Fibroblast of skin of back (primary cell): ENCODE data around the gene SMIM23. TPM values are rescaled to one million over a fixed set of nuclear protein-coding genes. Genes with fewer than 3 reads are reported as not detected.

Experiments used
- DNase-seq: peaks from one replicate; pipeline ENCODE4 v3.0.0-alpha.2; 2013
- polyA plus RNA-seq, 2 experiments: library from polyadenylated mRNA; unstranded; fragments of 120-200 nt; gene quantifications; one replicate each; pipeline ENCODE4 v1.2.1, GENCODE V29; 2013; ENCODE audit not compliant: insufficient read length in 2 of 2

Gene SMIM23
- not detected for polyA plus RNA-seq (2013, experiment 1 of 2; ENCODE audit: insufficient read length)
- polyA plus RNA-seq (2013, experiment 2 of 2; ENCODE audit: insufficient read length): not detected

- DNase-seq: no peak
Measured at GRCh38 chr5:171785517-171785916, at the start of gene SMIM23. Gene SMIM23, plus strand, starts transcription at chr5:171785817. Its CDS starts 55 bp downstream, at chr5:171785872.

GRCh38 chr5:171736976-171737891 is 48.4 kb upstream of the SMIM23 start:
- no peak for DNase-seq

- DNase-seq: no peak
Measured at GRCh38 chr5:171738501-171738900, 47.1 kb upstream of the SMIM23 start.

DNA sequence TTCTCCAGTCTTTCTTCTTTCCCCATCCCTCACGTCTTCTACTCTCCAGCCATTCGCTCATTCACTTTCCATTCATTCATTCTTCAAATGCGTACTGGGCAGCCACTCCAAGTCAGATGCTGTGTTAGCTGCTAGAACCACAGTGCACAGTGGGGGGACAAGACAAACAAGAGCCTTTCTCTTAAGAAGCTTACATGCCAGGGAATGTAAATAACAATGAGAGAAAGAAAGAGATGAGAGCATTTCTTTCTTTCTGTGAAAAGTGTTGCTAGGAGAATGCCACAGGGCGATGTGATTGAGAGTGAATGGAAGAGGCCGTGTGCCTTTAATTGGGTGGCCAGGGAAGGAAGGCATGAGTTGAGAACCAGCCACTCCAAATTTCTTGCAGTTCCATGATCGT is 46.3 kb upstream of the SMIM23 start:
- no peak for DNase-seq

DNA sequence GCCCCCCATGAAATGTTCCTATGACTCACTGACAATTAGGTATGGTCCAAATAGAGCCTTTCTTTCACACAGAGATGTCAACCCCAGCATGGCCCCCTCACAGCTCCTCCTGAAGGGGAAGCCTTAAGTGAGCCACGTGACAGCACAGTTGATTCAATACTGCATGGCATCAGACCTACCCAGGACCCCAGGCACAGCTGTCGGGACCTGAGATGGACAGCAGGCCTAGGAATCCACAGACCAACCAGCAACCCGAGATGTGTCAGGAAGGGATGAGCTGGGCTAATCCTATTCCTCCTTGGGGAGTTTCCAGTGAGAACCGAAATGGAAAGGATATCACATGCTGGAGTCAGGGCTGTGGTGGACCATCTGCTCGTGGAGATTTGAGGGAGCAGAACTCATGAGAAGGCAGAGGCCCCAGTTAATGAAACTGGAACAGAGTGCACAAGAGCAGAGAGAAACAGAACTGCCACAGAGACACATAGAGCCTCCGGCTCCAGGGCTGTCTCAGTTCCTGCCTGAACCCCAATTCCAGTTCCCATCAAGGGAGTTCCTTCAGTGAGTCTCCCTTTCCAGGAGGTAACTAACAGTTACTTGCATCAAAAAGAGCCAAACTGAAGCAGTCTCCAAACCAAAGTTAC is 42.1 kb upstream of the SMIM23 start:
- no peak for DNase-seq

DNA sequence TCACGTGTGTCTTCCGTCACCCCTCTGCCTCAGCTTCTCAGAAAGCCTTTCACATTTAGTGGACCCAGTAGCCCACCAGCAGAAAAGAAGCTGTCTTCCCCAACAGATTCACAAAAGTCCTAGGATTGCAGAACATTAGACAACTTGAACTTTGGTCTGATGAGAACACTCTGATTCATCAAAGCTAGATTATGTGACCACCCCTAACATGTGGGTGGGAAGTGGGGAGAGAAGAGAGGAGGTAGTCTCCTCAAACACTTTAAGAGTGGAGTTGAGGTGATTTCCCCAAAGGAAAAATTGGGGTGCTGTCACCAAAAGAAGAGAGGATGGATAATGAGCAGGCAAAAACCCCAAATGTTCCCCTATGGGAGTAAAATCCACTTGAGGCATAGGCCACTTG is 41.4 kb upstream of the SMIM23 start:
- DNase-seq: no peak

DNA sequence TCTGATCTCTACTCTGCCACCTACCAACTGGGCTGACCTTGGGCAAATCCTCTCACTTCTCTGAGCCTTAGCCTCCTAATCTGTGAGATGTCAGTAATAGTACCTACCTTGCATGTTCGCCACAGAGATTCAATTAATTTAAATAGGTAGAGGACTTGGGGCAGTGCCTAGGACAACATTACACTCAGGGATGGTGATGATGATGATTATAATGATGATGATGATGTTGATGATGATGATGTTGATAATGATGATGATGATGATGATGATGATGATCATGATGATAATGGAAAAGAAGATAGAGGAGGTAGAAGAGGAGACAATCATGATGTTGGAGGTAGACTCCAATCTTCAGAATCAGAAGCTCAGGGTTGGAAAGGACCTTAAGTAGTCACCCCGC is 40.7 kb upstream of the SMIM23 start:
- DNase-seq: no peak

DNA sequence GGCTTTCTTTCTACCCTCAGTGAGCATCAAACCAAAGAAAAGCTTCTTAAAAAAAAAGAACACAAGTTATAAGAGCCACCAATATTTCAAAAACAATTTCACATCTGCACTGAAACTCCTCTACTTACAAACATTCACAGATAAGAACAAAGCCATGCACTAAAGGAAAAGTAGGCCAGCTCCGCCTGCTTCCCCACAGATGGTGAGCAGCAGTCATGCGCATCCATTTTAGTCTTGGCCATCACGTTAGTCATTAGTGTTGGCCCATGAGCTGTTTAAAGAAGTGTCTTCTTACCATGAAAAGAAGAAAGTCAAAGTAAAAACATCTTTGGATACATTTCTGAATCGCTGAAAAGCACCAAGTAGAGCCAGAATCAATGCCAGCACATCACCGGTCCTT is 40.0 kb upstream of the SMIM23 start:
- no peak for DNase-seq

DNA sequence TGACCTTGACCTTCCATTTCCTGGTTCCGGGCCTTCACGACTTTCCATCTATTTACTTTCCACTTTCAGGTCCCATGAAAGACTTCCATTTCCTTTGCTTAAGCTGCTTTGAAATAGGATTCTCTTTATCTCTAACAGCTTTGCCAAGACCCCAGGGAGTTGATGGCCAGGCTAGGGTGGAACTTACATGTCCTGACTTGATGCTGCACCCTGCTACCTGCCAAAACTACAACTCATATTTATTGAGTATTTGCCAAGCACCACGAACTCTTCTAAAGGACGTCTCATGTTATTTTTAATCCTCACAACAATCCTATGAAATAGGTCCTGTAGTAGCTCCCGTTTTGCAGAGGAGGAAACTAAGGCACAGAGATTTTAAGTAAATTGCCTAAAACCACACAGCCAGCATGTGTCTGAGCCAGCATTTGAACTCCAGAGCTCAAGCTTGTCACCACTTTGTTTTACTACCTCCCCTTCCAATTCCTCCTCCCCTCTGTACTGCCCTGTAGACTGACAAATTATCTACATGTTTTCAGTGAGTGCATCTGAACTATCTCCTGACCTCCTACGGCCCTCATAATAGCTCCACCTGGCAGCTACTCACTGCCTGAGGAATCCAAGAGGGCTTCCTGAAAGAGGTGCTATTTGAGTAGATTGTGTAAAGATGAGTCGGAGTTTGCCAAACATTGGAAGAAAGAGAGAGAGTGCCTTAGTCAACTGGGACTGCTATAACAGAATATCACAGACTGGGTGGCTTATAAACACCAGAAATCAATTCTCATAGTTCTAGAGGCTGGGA is 38.4 kb upstream of the SMIM23 start:
- no peak for DNase-seq

DNA sequence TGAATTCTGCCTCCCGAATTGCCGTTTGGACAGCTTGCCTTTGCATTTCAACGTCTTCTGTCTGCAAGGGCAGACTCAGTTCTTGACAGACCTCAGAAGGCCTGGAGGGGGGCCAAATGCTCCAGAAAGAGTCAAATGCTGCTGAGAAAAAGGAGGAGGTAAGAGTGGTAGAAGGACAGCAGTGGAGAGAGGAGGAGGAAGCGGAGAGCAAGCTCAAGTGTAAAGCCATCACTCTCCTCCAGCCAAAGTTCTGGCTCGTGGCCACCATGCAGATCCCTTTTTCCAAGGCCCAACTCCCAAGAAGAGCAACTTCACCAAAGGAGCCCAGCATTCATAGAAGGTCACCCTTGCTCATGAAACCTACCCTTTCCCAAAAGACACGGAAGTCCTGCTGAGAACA is 36.9 kb upstream of the SMIM23 start:
- no peak for DNase-seq

GRCh38 chr5:171749365-171749764 is 36.3 kb upstream of the SMIM23 start:
- no peak for DNase-seq

GRCh38 chr5:171750311-171750788 is 35.3 kb upstream of the SMIM23 start:
- peak; percentile 15 for DNase-seq

- no peak for DNase-seq
Measured at GRCh38 chr5:171755354-171755821, 30.2 kb upstream of the SMIM23 start.

DNA sequence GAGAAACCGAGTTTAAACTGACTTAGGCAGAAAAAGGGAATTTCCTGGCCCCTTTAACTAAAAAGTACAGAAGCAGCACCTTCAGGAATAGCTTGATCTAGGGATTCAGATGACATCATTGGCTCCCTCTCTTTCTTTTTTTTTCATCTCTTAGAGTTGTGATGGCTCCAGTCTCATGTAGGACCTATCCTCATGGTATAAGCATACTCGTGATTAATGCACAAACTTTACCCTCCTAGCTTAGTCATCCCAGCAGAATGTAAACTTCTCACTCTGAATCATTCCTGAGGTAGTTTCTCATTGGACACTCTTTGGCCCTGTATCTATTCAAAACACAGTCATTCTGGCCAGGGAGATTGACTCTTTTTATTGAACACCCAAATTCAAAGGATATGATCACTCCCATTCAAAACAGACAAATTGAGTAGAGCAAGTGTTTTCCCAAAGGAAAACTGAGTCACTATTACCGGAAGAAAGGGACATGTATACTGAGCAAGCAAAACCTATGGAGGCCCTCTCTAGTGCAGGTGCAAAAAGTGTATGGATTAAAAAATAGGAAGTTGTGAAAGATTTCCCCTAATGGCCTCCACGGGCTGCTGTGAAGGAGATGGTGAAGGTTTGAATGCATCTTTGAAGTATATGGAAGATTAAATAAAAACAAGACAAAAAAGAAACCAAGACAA is 27.6 kb upstream of the SMIM23 start:
- DNase-seq: peak; percentile 96

GRCh38 chr5:171759777-171760176 is 25.8 kb upstream of the SMIM23 start:
- DNase-seq: no peak

DNA sequence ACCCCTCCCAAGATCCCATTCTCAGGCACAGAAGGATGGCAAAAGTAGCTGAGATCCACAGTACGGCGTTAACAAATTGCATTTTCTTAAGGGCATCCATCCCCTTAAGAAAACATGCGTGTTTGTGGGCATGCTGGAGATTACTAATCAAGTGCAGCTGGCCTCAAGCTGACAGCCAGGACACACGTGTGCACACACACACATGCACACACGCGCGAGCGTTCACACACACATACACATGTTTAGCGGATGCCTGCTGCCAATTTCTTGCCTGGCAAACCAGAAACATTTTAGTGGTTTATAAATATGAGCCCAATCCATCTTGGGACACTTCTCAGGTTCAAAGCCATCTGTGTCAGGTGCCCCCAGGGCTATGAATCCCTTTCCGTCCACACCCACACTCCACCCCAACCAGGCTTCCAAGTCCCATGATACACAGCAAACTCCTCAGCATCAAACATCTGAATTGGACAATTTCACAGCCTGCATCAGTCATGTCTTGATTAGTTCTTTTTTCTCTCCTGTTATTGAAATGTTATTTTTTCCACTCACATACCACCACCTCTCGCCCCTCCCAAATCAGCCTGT is 23.5 kb upstream of the SMIM23 start:
- no peak for DNase-seq

GRCh38 chr5:171762903-171763302 is 22.7 kb upstream of the SMIM23 start:
- DNase-seq: no peak

- DNase-seq: no peak
Measured at GRCh38 chr5:171764265-171764664, 21.4 kb upstream of the SMIM23 start.

GRCh38 chr5:171766875-171767274 is 18.7 kb upstream of the SMIM23 start:
- DNase-seq: no peak

- no peak for DNase-seq
Measured at GRCh38 chr5:171770153-171770552, 15.5 kb upstream of the SMIM23 start.

- no peak for DNase-seq
Measured at GRCh38 chr5:171771856-171772255, 13.8 kb upstream of the SMIM23 start.

- no peak for DNase-seq
Measured at GRCh38 chr5:171773106-171773505, 12.5 kb upstream of the SMIM23 start.
